Inflammatory macrophage treated with lipopolysaccharide for 4 hours (primary cell): ENCODE measurements around the gene CSTB.
"Not testable (repeated sequence)": the region's sequence is repeated elsewhere in the genome, so short reads cannot be mapped to it uniquely, and the experiment has no call there.

Source experiments
- DNase-seq: peaks from one replicate; pipeline ENCODE4 v3.0.0-alpha.2; 2020

The CSTB gene

GRCh38 chr21:43775795-43776430 is at the start of gene CSTB:
Gene CSTB (minus strand): TSS chr21:43776308. CDS start chr21:43776269, 39 bp downstream.
- DNase-seq = peak; percentile 93

GRCh38 chr21:43825242-43825935 is 49.3 kb upstream of the CSTB start:
- no peak for DNase-seq

GRCh38 chr21:43824333-43825241 is 48.5 kb upstream of the CSTB start:
- peak; percentile 73 for DNase-seq

GRCh38 chr21:43822741-43823140 is 46.6 kb upstream of the CSTB start:
- DNase-seq = not testable (repeated sequence)

GRCh38 chr21:43822166-43822565 is 46.1 kb upstream of the CSTB start:
- DNase-seq = not testable (repeated sequence)

GRCh38 chr21:43820466-43820865 is 44.4 kb upstream of the CSTB start:
- no peak for DNase-seq

- no peak for DNase-seq
These were observed 43.6 kb upstream of the CSTB start for GRCh38 chr21:43819511-43820405.

GRCh38 chr21:43818685-43819084 is 42.6 kb upstream of the CSTB start:
- peak; percentile 88 for DNase-seq

GRCh38 chr21:43817157-43818086 is 41.3 kb upstream of the CSTB start:
- DNase-seq = peak; percentile 80

GRCh38 chr21:43816611-43817071 is 40.5 kb upstream of the CSTB start:
- no peak for DNase-seq

- no peak for DNase-seq
These were observed 39.9 kb upstream of the CSTB start for GRCh38 chr21:43815991-43816390.

GRCh38 chr21:43815107-43815613 is 39.1 kb upstream of the CSTB start:
- DNase-seq = no peak

GRCh38 chr21:43814215-43815106 is 38.4 kb upstream of the CSTB start:
- no peak for DNase-seq

- DNase-seq = no peak
These were observed 37.5 kb upstream of the CSTB start for GRCh38 chr21:43813656-43813980.

GRCh38 chr21:43812957-43813655 is 37.0 kb upstream of the CSTB start:
- DNase-seq = no peak

GRCh38 chr21:43812139-43812821 is 36.2 kb upstream of the CSTB start:
- DNase-seq = peak; percentile 76

- DNase-seq = no peak
These were observed 35.4 kb upstream of the CSTB start for GRCh38 chr21:43811262-43812105.
